Fibroblast of lung (primary cell): ENCODE measurements around the gene SEL1L.

ENCODE experiments used
- EZH2 ChIP-seq: IDR thresholded peaks from 2 replicates; pipeline ENCODE4 v1.5.1; 2012; ENCODE audit warnings: low read length, control low read depth, mild to moderate bottlenecking; ENCODE audit errors: missing control alignments
- TF ChIP-seq, protein P1 (sequence below), 2 donors: IDR thresholded peaks in 1 of 2; conservative IDR thresholded peaks in 1 of 2; 1 replicate in 1 of 2; 2 replicates in 1 of 2; pipeline ENCODE4 v1.5.1; 2011 to 2012; ENCODE audit warnings: low read length in 2 of 2, control low read depth in 1 of 2, inconsistent platforms in 1 of 2, low read depth in 1 of 2, mild to moderate bottlenecking in 1 of 2

DNA sequence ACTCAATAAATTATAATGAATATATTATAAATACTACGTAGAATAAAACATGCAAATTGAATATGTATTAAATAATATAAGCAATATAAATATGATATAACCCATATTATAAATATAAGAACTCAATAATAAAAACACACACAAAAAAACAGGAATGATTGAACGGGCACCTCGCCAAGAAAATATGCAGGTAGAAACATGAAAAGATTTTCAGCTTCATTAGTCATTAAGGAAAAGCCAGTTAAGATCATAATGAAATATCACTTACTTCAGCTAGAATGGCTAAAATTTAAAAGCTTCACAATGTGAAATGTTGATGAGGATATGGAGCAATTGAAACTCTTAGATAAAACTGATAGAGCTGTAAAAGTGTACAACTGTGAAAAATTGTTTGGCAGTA is 17.8 kb upstream of the SEL1L start:
- TF ChIP-seq, protein P1, sequence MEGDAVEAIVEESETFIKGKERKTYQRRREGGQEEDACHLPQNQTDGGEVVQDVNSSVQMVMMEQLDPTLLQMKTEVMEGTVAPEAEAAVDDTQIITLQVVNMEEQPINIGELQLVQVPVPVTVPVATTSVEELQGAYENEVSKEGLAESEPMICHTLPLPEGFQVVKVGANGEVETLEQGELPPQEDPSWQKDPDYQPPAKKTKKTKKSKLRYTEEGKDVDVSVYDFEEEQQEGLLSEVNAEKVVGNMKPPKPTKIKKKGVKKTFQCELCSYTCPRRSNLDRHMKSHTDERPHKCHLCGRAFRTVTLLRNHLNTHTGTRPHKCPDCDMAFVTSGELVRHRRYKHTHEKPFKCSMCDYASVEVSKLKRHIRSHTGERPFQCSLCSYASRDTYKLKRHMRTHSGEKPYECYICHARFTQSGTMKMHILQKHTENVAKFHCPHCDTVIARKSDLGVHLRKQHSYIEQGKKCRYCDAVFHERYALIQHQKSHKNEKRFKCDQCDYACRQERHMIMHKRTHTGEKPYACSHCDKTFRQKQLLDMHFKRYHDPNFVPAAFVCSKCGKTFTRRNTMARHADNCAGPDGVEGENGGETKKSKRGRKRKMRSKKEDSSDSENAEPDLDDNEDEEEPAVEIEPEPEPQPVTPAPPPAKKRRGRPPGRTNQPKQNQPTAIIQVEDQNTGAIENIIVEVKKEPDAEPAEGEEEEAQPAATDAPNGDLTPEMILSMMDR (conservative IDR thresholded peaks at IDR 0.05 in 1 of 2, IDR thresholded peaks at IDR 0.05 in 1 of 2; ENCODE audit: low read depth in 1 of 2, low read length in 2 of 2), result no peak
- no peak for TF ChIP-seq EZH2
